OCI-LY3 (cell line): Measurements from ENCODE around the gene CYP3A4.
"Not testable (repeated sequence)": the region's sequence is repeated elsewhere in the genome, so short reads cannot be mapped to it uniquely, and the experiment has no call there.

Experiments used
- CTCF ChIP-seq: fragments of 200-600, 300-600 bp; sonication (generic); IDR thresholded peaks from 2 replicates; pipeline ENCODE4 v1.5.1; 2014; ENCODE audit warnings: antibody characterized with exemption, low read length, low read depth
- EZH2phosphoT487 ChIP-seq: fragments of 200-600 bp; shearing (Covaris generic); IDR thresholded peaks from 2 replicates; pipeline ENCODE4 v1.6.1; 2018; ENCODE audit warnings: antibody characterized with exemption, mixed run types, low read depth

- not testable (repeated sequence) for TF ChIP-seq CTCF, EZH2phosphoT487
Observed at GRCh38 chr7:99803118-99803517, 19.1 kb upstream of the CYP3A4 start.
